Glomerular visceral epithelial cell (primary cell): ENCODE data around the gene PRR20G.
"Not testable (repeated sequence)": the region's sequence is repeated elsewhere in the genome, so short reads cannot be mapped to it uniquely, and the experiment has no call there.

ENCODE experiments used
- DNase-seq: peaks from one replicate; pipeline ENCODE4 v3.0.0-alpha.2; 2016; ENCODE audit errors: extremely low spot score

The PRR20G gene

DNA sequence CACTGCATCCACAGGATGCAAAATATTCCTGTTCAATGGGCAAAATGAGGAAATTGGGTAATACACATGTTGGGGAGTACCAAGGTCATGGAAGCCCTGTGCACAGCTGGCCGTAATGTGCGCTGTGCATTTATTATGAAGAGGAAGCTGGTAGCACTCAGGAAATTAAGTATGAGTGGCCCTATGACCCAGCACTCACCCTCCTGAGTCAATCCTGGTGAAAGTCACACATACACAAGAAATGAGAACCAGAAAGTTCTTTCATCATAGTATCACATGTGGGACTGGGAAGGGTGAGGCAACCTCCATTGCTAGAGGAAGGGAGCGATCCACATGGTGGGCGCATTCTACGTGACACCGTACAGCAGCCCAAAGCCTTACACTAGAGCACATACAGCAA lies 11.4 kb upstream of the PRR20G start:
- no peak for DNase-seq

DNA sequence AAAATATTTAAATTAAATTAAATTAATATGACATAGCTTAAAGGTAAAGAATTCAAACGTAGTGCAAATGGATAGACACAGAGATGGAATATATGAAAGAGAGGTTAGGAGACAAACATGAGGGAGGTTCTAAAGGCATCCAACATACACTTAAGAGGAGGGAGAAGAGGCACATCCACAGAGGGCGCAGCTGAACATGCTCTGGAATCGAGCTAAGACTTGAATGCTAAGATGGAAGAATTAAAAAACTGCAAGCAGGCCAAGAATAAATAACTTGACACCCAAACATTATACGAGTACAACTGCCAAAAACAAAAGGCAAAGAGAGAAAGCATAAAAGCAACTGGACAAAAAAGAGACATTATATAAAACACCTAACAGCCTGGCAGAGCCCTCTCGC lies 9.1 kb upstream of the PRR20G start:
- DNase-seq, result no peak

DNA sequence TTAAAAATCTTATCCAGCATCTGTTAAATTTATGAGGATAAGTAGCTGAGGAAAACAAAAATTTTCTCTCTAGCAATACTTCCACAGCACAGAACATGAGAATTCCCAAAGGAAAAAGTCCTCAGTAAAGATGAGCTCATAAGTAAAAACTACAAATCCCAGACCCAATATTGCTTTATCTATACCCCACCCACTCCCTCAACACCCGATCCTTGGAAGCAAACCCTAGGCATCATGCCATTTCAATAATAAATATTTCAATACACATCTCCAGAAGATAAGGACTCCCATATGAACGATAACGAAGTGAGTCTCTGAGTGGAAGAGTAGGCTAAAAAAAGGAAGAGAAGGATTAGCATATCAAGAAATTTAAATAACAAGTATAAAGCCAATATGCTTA lies 8.3 kb upstream of the PRR20G start:
- DNase-seq, result no peak

DNA sequence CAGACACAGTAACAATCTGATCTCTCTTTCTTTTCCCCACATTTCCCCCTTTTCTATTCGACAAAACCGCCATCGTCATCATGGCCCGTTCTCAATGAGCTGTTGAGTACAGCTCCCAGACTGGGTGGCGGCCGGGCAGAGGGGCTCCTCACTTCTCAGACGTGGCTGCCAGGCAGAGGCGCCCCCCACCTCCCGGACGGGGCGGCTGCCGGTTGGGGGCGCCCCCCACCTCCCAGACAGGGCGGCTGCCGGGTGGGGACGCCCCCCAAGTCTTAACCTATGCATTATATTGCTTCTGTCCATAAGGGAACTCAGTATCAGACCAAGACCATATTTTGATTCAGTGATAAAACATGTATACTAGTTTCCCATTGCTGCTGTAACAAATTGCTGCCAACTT lies 5.8 kb upstream of the PRR20G start:
- DNase-seq, result not testable (repeated sequence)

DNA sequence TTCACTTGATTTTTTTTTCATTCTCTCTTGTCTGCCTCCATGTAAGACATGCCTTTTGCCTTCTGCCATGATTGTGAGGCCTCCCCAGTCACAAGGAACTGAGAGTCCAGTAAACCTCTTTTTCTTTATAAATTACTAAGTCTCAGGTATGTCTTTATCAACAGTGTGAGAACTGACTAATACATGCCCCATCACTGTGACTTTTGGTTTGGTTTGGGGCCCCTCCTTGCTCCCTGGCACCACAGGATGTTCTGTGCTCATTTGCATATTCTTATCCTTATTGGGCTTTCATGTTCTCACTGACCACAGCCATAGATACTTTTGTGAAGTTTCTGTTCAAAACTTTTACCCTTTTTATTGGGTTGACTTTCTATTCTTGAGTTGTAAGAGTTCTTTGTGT lies 3.8 kb upstream of the PRR20G start:
- no peak for DNase-seq

DNA sequence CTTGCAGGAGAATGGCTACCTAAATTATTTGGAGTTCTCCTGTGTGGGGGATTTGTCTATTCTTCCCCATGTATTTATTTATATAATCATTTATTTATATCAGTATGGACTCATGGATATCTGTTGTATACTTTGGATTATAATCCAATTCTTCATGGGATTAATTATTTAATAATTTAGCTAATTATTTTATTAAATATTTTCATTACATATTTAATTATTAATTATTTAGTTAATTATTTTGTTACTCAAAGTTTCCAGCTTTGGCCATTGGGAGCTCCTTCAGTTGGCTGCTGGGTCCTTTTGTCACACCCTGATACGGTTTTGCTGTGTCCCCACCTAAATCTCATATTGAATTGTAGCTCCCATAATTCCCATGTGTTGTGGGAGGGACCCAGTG lies 3.3 kb upstream of the PRR20G start:
- no peak for DNase-seq

DNA sequence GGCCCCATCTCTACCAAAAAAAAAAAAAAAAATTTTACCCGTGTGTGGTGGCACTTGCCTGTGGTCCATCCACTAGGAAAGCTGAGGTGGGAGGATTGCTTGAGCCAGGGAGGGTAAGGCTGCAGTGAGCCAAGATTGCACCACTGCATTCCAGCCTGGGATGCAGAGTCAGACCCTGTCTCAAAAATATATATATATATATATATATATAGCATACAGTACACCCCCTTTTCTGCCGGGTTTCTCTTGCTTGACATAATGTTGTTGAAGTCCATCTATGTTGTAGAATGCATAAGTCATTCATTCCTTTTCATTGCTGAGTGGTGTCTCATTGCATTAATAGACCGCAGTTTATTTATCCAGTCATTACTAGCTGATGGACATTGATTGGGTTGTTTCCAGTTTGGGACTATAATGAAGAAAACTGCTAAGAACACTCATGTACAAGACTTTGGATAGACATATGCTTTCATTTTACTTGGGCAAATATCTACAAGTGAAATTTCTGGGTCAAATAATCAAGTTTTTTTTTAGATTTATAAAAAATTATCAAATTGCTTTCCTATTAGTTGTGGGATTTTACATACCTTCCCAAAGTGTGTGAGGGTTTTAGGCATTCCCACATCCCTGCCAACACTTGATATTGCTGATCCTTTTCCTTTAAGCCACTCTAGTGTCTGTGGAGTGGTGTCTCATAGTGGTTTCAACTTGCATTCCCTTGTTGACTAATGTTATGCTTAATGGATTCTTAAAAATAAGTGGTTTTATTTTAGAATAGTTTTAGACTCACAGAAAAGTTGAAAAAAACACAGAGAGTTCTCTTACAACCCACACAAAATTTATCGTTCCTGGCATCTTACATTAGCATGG lies 2.1 kb upstream of the PRR20G start:
- no peak for DNase-seq

DNA sequence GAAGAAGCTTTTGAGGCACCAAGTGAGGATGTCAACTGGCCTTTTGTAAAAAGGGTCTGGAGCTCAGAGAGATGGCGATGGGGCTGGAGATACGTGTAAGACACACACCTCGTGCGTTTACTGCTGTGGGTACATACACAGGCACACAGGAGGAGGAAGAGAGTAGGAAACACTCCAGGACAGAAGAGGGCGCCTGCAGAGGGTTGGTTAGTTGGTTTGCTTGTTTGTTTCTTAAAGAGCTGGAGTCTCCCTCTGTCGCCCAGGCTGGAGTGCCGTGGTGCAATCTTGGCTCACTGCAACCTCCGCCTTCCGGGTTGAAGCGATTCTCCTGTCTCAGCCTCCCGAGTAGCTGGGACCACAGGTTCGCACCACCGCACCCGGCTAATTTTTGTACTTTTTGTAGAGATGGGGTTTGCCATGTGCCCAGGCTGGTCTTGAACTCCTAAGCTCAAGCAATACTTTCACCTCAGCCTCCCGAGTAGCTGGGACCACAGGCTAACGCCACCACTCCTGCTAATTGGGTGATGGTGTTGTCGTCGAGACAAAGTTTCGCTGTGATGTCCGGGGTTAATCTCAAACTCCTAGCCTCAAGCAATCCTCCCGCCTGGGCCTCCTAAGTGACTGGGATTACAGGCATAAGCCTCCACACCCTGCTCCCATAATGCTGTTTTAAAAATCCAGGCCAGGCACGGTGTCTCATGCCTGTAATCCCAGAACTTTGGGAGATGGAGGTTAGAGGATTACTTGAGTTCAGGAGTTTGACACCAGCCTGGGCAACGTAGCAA lies 1.3 kb upstream of the PRR20G start:
- no peak for DNase-seq

DNA sequence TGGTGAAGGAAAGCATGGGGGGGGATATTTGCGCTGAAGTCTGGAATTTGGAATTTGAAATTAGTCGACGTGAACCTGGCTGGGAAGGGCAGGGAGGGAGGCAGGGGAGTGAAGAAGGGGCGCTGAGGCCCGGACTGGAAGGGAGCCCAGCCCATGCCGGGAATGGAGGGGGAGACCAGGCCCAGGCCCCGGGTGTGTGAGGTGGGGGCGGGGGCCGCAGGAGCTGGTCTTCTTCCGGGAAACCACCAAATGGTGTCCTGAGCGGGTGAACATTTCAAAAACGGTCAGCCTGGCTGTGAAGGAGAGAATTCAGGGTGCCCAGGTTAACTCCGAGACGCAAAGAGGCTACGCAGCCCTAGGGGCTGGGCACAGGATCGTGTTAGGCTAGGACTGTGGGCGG lies 497 bp upstream of the PRR20G start:
- no peak for DNase-seq

DNA sequence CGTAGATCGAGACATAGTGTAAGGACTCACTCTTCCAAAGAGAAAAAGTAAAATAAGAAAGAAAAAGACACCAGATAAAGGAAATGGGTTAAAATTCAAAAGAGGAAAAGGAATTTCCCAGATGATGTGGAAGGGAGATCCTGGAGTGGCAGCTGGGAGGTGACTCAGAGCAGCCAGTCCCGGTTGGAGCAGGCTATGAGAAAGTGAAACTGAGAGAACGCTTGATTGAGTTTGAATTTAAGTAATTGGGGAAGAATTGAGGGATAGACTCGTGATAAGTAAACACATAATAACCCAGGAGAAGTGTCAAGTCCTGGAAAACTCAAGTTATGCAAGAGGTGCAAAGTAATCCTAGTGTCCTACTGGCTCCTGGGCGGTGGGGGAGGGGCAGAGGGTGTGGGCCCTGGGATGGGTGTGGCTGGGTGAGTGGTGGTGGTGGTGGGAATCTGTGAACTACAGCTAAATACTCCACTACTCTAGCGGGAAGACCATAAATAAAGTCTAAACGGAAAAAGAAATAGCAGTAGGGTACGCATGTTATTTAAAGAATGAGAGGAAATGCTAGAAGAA lies 1.2 kb downstream of the PRR20G start:
- DNase-seq, result peak; percentile 71

DNA sequence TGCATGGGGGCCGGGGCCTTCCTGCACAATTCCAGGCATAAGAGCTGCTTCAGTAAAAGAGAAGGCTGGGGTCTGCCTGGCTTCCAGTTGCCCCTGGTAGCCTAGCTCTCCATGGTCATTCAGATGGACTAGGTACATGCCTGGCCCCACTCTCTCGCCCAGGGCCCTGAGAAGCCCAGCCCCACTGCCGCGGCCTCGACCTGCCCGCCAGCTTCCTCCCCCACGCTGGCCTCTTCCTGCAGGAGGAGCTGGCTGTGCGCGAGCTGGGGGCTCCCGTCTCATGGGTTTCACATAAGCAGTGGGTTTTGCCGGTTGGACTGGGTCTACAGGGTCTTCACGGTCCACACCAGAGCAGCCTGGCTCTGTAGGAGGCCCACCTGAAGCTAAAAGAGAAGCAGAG lies 3.6 kb downstream of the PRR20G start:
- no peak for DNase-seq

DNA sequence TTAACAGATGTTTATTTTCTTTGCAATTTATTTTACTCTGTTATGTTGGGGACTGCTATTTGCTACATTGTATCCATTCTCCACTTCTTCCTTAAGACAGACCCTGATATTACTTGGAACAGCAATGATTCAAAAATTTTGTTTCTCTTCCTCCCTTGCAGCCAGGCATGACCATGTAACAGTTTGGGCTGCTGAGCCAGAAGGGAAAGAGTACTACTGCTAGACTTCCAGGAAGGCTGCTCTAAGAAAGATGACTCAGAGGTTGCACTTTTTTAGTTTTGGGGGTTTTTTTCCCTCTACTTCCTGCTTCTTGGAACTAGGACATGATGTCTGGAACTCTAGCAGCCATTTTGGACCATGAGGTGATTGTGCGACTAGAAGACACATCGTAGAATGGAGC lies 10.3 kb downstream of the PRR20G start:
- peak; percentile 19 for DNase-seq

DNA sequence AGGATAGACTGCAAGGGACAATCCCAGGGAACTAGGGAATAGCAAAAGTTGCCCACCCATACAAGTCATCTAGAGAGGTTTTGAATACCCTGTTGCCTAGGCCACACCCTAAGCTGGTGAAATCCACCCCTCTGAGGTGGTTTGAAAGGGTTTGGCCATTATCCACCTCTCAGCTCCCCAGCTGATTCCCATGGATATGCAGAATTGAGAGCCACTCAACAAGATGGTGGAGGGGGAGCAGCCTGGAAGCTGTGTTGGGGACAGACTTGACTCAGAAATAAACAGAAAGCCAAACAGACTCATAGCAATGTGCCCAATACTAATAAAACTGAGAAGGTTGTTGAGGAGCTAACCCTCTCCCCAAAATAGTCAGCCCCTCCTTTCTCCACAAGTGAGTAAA lies 10.9 kb downstream of the PRR20G start:
- no peak for DNase-seq

DNA sequence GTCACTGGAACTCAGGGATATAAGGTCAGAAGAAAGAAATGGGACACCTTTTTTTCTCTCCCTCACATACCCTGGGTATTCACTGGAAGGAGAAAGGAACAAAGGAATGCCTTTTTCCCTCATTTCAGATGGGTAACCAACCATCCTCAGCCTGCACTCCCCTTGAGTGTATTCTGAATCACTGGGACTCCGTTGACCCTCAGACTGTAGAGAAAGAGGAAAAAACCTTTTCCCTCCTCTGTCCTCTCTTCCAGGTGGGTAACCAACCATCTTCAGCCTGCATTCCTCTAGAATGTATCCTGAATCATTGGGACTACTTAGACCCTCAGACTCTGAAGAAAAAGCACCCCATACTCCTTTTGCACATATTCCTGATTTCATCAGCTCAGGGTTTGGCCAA lies 11.4 kb downstream of the PRR20G start:
- DNase-seq, result peak; percentile 19

DNA sequence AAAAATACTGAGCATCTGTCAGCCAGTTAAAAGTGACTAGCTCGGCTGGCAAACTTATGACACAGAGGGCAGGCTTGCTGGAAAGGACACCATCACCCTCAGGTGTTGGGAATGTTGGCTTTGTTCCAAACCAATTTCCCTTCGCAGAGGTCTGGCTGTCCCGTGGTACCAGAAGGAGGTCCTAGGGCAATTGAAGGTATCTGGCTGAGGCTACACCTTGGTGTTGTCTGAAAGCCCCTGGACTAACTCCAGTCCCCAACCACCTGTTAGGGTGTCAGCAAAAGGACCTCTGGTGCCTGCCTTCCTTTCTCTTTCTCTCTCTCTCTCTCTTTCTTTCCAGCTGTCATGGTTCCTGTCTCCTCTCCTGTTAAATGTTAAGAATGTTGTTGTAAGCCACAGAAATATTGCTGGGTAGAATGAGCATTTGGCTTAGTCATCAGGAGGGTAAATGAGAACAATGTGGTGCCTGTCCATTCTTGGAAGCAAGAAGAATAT lies 12.5 kb downstream of the PRR20G start:
- peak; percentile 87 for DNase-seq

DNA sequence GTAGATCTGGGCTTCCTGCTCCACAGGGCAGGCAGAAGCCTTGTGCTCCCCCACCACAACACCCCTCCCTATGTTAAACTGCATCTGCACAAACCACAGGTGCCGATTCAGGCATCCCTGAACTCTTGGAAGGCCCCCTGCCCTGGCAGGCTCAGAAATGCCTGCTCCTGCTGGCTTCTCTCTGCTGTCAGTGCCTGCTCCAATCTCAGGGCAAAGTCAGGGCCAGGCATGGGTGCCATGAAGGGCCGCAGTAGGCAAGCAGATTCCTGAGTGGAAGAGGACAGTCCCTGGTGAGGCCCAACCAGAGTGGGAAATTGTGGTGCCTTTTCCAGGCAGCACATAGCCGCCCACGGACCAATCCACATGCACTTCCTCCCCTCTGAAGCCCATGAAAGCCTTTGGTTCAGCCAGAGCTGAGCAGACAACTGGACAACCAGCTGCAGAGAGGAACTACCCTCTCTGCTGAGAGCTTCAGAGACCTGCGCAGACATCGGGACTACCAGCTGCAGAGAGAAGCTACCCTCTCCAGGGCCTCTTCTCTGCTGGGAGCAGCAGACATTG lies 13.6 kb downstream of the PRR20G start:
- DNase-seq, result no peak

DNA sequence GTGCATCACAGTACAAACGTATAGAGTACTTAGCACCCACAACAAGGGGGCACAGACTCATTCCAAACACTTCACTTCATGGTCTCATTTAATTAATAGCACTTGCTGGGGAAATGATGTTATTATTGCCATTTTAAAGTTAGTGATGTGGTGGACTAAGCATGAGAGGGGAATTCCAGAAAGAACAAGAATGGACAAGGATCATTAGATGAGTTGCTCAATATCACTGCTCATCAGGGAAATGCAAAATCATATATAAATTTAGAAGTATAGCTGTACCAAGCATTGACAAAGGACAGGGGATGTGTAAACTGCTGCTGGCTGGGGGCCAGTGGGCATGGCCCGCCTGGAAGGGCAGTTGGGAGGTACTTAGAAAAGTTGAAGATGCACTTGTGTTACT lies 14.6 kb downstream of the PRR20G start:
- DNase-seq, result peak; percentile 2

DNA sequence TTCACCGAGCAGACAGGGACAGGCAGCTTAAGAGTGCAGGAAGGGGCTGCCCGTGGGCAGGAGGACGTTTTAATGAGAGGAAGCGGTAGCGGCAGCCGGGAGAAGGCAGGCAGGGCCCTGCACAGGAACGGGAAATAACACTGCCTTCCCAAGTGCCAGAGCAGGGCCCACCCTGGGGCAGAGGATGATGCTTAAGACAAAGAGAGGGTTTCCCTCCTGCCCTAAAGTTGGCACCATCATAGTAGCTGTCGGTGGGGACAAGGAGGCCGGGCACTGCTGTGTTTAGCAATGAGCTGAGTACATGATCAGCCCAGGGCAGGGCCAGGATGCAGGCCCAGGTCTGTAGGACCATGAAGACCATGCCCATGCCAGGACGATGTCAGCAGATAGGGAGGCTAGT lies 21.7 kb downstream of the PRR20G start:
- DNase-seq, result no peak

DNA sequence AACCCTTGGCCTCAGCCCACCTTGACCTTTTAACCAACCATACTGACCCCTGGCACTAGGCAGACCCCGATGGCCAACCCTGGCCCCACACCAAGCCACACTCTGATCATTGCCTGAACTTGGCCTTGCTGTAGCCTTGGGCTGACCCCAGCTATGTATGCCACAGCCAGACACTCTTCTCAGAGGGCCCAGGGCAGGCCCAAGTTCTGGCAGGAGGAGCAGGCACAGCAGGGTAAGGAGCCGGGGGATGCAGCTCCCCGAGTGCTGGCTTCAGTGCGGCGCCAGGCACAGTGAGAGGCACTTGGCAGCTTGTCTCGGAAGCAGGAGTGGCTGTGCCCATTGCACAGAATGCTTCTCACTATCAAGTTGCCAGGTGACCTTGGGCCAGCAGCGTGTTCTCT lies 22.3 kb downstream of the PRR20G start:
- no peak for DNase-seq

DNA sequence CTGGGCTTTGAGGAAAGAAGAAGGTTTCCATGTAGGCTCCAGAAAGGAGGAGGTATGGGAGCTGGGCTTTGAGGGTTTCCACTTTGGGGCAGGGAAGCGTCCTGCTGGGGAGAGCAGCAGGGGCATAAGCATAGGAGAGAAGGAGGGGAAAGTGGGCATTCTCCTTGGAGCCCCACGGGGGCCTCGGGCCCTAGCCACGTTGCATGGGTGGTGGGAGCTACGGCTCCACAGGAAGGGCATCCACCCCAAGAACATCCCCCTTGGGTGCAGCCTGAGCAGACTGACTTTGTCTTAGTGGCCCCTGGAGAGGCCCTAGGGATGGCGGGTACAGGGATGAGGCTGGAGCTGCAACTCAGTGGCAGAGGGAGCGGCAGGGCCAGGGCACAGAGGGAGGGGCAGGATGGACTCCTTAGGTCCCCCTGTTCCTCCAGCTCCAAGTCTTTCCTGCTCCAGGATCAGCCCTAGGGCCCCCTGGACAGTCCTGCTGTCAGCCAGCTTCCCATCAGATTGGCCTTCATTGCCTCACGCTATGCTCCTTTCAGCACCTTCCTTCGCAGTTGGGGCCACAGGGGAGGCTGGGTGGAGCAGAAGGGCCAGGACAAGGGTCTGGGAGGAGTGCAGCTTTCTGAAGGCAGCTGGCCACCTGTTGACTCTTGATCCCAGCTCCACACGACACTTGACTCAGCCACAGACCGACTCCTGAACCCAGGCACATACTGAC lies 22.9 kb downstream of the PRR20G start:
- no peak for DNase-seq

DNA sequence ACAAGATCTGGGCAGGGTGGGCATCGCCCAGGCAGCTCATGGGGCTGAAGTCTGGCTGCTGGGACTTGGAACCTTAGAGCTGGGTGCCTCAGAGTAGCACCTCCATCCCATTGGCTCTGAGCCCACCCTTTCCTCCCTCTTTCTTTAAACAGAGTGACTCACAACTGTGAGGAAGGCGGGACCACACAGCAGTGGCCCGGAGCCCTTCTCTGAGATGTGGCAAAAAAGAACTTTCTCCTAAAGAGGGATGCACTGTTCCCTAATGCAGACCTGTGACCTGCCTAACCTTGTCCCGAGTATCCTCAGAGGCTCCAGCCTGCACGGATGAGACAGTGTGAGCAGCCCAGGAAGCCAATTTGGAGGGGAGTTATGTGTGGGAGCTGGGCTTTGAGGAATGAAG lies 23.6 kb downstream of the PRR20G start:
- DNase-seq, result no peak
